SK-N-MC (cell line): Measurements from ENCODE around the gene GGA2.

Experiments
- EZH2 ChIP-seq: fragments of 200-600 bp; sonication (generic); IDR thresholded peaks from one replicate; pipeline ENCODE4 v1.6.1; 2017; ENCODE audit warnings: antibody characterized with exemption
- FOXP2 ChIP-seq: optimal IDR thresholded peaks from 2 replicates; pipeline ENCODE3; 2011; ENCODE audit warnings: mild to moderate bottlenecking, moderate library complexity; ENCODE audit not compliant: insufficient read depth; ENCODE audit errors: extremely low read length, control extremely low read depth
- POLR2AphosphoS5 ChIP-seq: IDR thresholded peaks from 2 replicates; pipeline ENCODE4 v1.6.1; 2012; ENCODE audit warnings: mild to moderate bottlenecking, low read depth, low read length, borderline replicate concordance

GRCh38 chr16:23452221-23452571 is 58.1 kb downstream of the GGA2 start:
- TF ChIP-seq POLR2AphosphoS5 (no peak), EZH2 (no peak), FOXP2 (no peak)
